Measurements from ENCODE around the gene TSSK2.

The TSSK2 gene

GRCh38 chr22:19124377-19124776 lies 6.7 kb upstream of the TSSK2 start:
- TF ChIP-seq CTCF (IDR thresholded peaks at IDR 0.05; ENCODE audit: insufficient read depth, low read depth, low read length, missing control alignments), result no peak
- H3K4me3 ChIP-seq (ENCODE audit: low read length), result no peak overlapping the region
- no peak for DNase-seq (ENCODE audit: low read depth)

- TF ChIP-seq CTCF (IDR thresholded peaks at IDR 0.05; ENCODE audit: insufficient read depth, low read depth, low read length, missing control alignments), result no peak
- H3K4me3 ChIP-seq (ENCODE audit: low read length), result no peak overlapping the region
- DNase-seq (ENCODE audit: low read depth), result no peak
Observed at GRCh38 chr22:19125011-19125410, 6.1 kb upstream of the TSSK2 start.

GRCh38 chr22:19125474-19126308 lies 5.4 kb upstream of the TSSK2 start:
- H3K4me3 ChIP-seq (ENCODE audit: low read length), result no peak overlapping the region
- no peak for DNase-seq (ENCODE audit: low read depth)
- TF ChIP-seq CTCF (IDR thresholded peaks at IDR 0.05; ENCODE audit: insufficient read depth, low read depth, low read length, missing control alignments), result no peak

DNA sequence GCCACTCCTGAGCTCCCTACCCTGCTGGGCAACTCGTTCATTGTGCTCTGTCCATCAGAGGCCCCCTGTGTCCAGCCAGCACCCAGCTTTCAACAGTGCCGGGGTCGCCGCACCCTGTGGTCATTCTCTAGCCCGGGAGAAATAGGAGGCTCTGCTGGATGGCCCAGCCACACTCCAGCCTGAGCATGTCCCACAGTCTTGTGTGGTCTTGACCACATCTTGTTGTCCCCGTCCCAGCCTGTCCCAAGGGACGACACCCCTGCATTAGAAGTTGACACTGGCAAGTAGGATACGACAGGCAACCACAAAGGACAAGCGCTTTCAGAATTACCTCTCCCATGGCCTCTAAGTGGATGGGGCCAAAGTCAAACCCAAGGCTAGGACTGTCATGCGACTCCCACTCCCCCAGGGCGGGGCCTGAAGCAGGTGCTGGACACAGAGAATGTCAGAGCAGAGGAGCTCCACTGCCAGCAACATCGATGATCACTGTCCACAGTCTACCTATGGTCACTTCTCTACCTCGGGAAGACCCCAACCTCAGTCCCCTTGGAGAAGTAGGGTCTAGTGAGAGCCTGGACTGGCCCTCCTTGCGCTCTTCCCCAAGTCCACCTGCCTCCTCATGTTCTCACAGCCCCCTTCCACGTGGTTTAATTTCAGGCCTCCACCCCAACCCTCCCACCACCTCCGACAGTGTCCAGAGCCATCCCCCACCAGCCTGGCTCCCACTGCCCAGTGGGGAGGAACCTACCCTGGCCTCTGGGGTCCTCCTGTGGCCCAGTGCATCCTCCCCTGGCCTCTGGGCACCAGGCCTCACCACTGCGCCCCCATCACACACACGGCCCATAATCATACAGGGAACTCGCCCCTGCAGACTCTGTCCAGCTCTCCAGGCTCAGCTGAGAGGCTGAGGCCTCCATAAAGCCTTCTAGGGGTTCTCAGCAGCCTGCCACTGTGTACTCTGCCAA lies 4.5 kb upstream of the TSSK2 start:
- DNase-seq (ENCODE audit: low read depth), result no peak
- TF ChIP-seq CTCF (IDR thresholded peaks at IDR 0.05; ENCODE audit: insufficient read depth, low read depth, low read length, missing control alignments), result no peak
- no peak overlapping the region for H3K4me3 ChIP-seq (ENCODE audit: low read length)

GRCh38 chr22:19127329-19128008 lies 3.6 kb upstream of the TSSK2 start:
- peak; percentile 28 for DNase-seq (ENCODE audit: low read depth)
- no peak for TF ChIP-seq CTCF (IDR thresholded peaks at IDR 0.05; ENCODE audit: insufficient read depth, low read depth, low read length, missing control alignments)
- H3K4me3 ChIP-seq (ENCODE audit: low read length), result no peak overlapping the region

GRCh38 chr22:19128009-19128401 lies 3.1 kb upstream of the TSSK2 start:
- H3K4me3 ChIP-seq (ENCODE audit: low read length), result no peak overlapping the region
- TF ChIP-seq CTCF (IDR thresholded peaks at IDR 0.05; ENCODE audit: insufficient read depth, low read depth, low read length, missing control alignments), result no peak
- no peak for DNase-seq (ENCODE audit: low read depth)
